Liver (tissue), 9 donors: ENCODE measurements around the gene IFT43. TPM values are rescaled to one million over a fixed set of nuclear protein-coding genes. Genes with fewer than 3 reads are reported as not detected.

Source experiments
- DNase-seq: peaks from one replicate; pipeline ENCODE4 v3.0.0-alpha.2; 2017; ENCODE audit warnings: low spot score
- H3K27ac ChIP-seq, 2 donors: one replicate each; pipeline ENCODE4 v1.7.0; 2013; ENCODE audit warnings: inconsistent platforms in 2 of 2, low read length in 2 of 2, control low read depth in 1 of 2, low read depth in 1 of 2, mild to moderate bottlenecking in 1 of 2
- H3K27me3 ChIP-seq, 4 donors: one replicate each; pipeline versions ENCODE4 v1.6.1 to v1.7.0; 2013; ENCODE audit warnings: low read length in 3 of 4, inconsistent platforms in 1 of 4, mild to moderate bottlenecking in 1 of 4, moderate library complexity in 1 of 4; ENCODE audit not compliant: control insufficient read depth in 4 of 4, insufficient read depth in 4 of 4
- H3K36me3 ChIP-seq, 4 donors: one replicate each; pipeline versions ENCODE4 v1.6.1 to v1.7.0; 2013; ENCODE audit warnings: low read length in 3 of 4, mild to moderate bottlenecking in 3 of 4, low read depth in 1 of 4, moderate library complexity in 1 of 4; ENCODE audit not compliant: control insufficient read depth in 4 of 4, insufficient read depth in 3 of 4
- H3K4me1 ChIP-seq, 4 donors: one replicate each; pipeline versions ENCODE4 v1.6.1 to v1.7.0; 2013; ENCODE audit warnings: low read length in 3 of 4, mild to moderate bottlenecking in 3 of 4, moderate library complexity in 1 of 4; ENCODE audit not compliant: control insufficient read depth in 4 of 4, insufficient read depth in 4 of 4
- H3K4me3 ChIP-seq, 3 donors: one replicate each; pipeline versions ENCODE4 v1.6.1 to v1.7.0; 2013; ENCODE audit warnings: low read length in 3 of 3, control low read depth in 1 of 3, low read depth in 1 of 3, mild to moderate bottlenecking in 1 of 3
- H3K9ac ChIP-seq, 2 donors: one replicate each; pipeline ENCODE4 v1.7.0; 2013; ENCODE audit warnings: low read length in 2 of 2, mild to moderate bottlenecking in 2 of 2, moderate library complexity in 2 of 2, control low read depth in 1 of 2, low read depth in 1 of 2
- H3K9me3 ChIP-seq, 4 donors: one replicate each; pipeline versions ENCODE4 v1.6.1 to v1.7.0; 2013; ENCODE audit warnings: low read length in 3 of 4; ENCODE audit not compliant: control insufficient read depth in 4 of 4
- ATF3 ChIP-seq: IDR thresholded peaks from 2 replicates; pipeline ENCODE4 v1.6.1; 2016; ENCODE audit warnings: antibody characterized with exemption
- CTCF ChIP-seq: fragments of 150-350 bp; IDR thresholded peaks from 2 replicates; pipeline ENCODE4 v1.5.1; 2017; ENCODE audit warnings: improper control_type of control experiment, low read depth, low read length; ENCODE audit not compliant: missing input control
- EGR1 ChIP-seq, 2 donors: IDR thresholded peaks; 2 replicates each; pipeline ENCODE4 v1.6.1; 2016 to 2018; ENCODE audit warnings: antibody characterized with exemption in 2 of 2, low read depth in 2 of 2
- FOXA1 ChIP-seq: IDR thresholded peaks from 2 replicates; pipeline ENCODE4 v1.6.1; 2016; ENCODE audit warnings: antibody characterized with exemption
- FOXA2 ChIP-seq: IDR thresholded peaks from 2 replicates; pipeline ENCODE4 v1.6.1; 2016; ENCODE audit warnings: antibody characterized with exemption
- GABPA ChIP-seq, 2 donors: IDR thresholded peaks in 1 of 2; conservative IDR thresholded peaks in 1 of 2; 2 replicates each; pipeline ENCODE4 v1.6.1; 2016; ENCODE audit warnings: antibody characterized with exemption in 2 of 2, mild to moderate bottlenecking in 1 of 2, moderate library complexity in 1 of 2
- HNF4A ChIP-seq, 2 donors: conservative IDR thresholded peaks; 2 replicates each; pipeline ENCODE4 v1.6.1; 2016; ENCODE audit warnings: antibody characterized with exemption in 2 of 2, mild to moderate bottlenecking in 2 of 2
- HNF4G ChIP-seq: IDR thresholded peaks from 2 replicates; pipeline ENCODE4 v1.6.1; 2016; ENCODE audit warnings: antibody characterized with exemption
- MAX ChIP-seq: IDR thresholded peaks from 2 replicates; pipeline ENCODE4 v1.6.1; 2016; ENCODE audit warnings: antibody characterized with exemption
- NR2F2 ChIP-seq: IDR thresholded peaks from 2 replicates; pipeline ENCODE4 v1.6.1; 2016; ENCODE audit warnings: antibody characterized with exemption
- REST ChIP-seq: IDR thresholded peaks from 2 replicates; pipeline ENCODE4 v1.6.1; 2016; ENCODE audit warnings: antibody characterized with exemption, mild to moderate bottlenecking
- RXRA ChIP-seq, 2 donors: IDR thresholded peaks; 2 replicates each; pipeline ENCODE4 v1.6.1; 2017 to 2018; ENCODE audit warnings: antibody characterized with exemption in 2 of 2, mild to moderate bottlenecking in 1 of 2
- TAF1 ChIP-seq: conservative IDR thresholded peaks from 2 replicates; pipeline ENCODE4 v1.6.1; 2016; ENCODE audit warnings: antibody characterized with exemption, mild to moderate bottlenecking
- YY1 ChIP-seq: IDR thresholded peaks from 2 replicates; pipeline ENCODE4 v1.6.1; 2016; ENCODE audit warnings: antibody characterized with exemption, mild to moderate bottlenecking
- ZBTB33 ChIP-seq: IDR thresholded peaks from 2 replicates; pipeline ENCODE4 v1.6.1; 2016; ENCODE audit warnings: antibody characterized with exemption
- WGBS: extraction: QIAGEN DNeasy Blood & Tissue Kit; methylation state at CpG from one replicate; pipeline ENCODE4 v1.1.7; 2013; 5-methylcytosine and 5-hydroxymethylcytosine counted together
- polyA plus RNA-seq, 2 donors: library from polyadenylated mRNA; stranded (reverse) in 1 of 2; unstranded in 1 of 2; fragments of 200-250 nt in 1 of 2; fragments of >200 nt in 1 of 2; fragmentation: Nextera tagmentation in 1 of 2; extraction: Ambion mirVana in 1 of 2; gene quantifications; one replicate each; pipeline versions ENCODE4 v1.2.1 to v1.2.3, GENCODE V29; 2013 to 2015
- total RNA-seq, 2 donors: library from RNA; depleted of rRNA; stranded (reverse); fragments of >200 nt; gene quantifications; one replicate each; pipeline ENCODE4 v1.2.3, GENCODE V29; 2014
- donor health status: healthy.
- donor health status: healthy.
- donor health status: healthy.
- donor health status: healthy.
- donor health status: healthy.

The IFT43 gene
- total and polyA plus RNA-seq, 4 donors = 7.8 to 33.6 (median 19.3) TPM

GRCh38 chr14:76022991-76023390 is 37.4 kb downstream of the IFT43 start:
- H3K36me3 ChIP-seq = peaks cover 3 to 23% (median 11%) of the 10 kb centered on the region in 4 donors
- TF ChIP-seq HNF4G (no peak), HNF4A (conservative IDR thresholded peaks at IDR 0.05) (no peak), ATF3 (no peak), GABPA (IDR thresholded peaks at IDR 0.05 in 1 of 2, conservative IDR thresholded peaks at IDR 0.05 in 1 of 2) (no peak), FOXA1 (no peak), REST (no peak), NR2F2 (no peak), MAX (no peak), CTCF (no peak), RXRA (IDR thresholded peaks at IDR 0.05) (no peak), FOXA2 (no peak), ZBTB33 (no peak), EGR1 (IDR thresholded peaks at IDR 0.05; ENCODE audit: low read depth in 2 of 2) (no peak), TAF1 (no peak)
- H3K9ac ChIP-seq = no peak overlapping the region
- no peaks in the 10 kb centered on the region for H3K9me3 ChIP-seq
- no peak for DNase-seq
- no peak overlapping the region for H3K27ac ChIP-seq
- H3K4me3 ChIP-seq = no peak overlapping the region
- H3K27me3 ChIP-seq = no peaks in the 10 kb centered on the region
- 99% methylated on average over 2 of the region's 2 CpGs for WGBS
- no peaks in the 10 kb centered on the region for H3K4me1 ChIP-seq

- Histone ChIP-seq H3K27me3 (no peaks in the 10 kb centered on the region), H3K4me1 (no peaks in the 10 kb centered on the region), H3K9ac (no peak overlapping the region), H3K4me3 (no peak overlapping the region), H3K27ac (no peak overlapping the region), H3K36me3 (peaks cover 3 to 26% (median 10%) of the 10 kb centered on the region in 4 donors), H3K9me3 (no peaks in the 10 kb centered on the region)
- TF ChIP-seq RXRA (IDR thresholded peaks at IDR 0.05) (no peak), TAF1 (no peak), YY1 (no peak), REST (no peak), GABPA (IDR thresholded peaks at IDR 0.05 in 1 of 2, conservative IDR thresholded peaks at IDR 0.05 in 1 of 2) (no peak)
- 86% methylated on average over 1 of the region's 1 CpG for WGBS
- DNase-seq = no peak
Measured at GRCh38 chr14:76023757-76024156, 38.2 kb downstream of the IFT43 start.
